Transverse colon (tissue), 4 donors: Measurements from ENCODE around the gene SETD1A. TPM values are rescaled to one million over a fixed set of nuclear protein-coding genes. Genes with fewer than 3 reads are reported as not detected.

Experiments
- DNase-seq: peaks from one replicate; pipeline ENCODE4 v3.0.0-alpha.2; 2019
- H3K27ac ChIP-seq, 4 donors: fragments of 200-600 bp; sonication (generic); 2 replicates each; pipeline ENCODE4 v1.5.1; 2016 to 2018; ENCODE audit warnings: inconsistent platforms in 4 of 4
- H3K27me3 ChIP-seq: fragments of 200-600 bp; sonication (generic); 2 replicates; pipeline ENCODE4 v1.5.1; 2017; ENCODE audit warnings: inconsistent platforms
- H3K36me3 ChIP-seq, 4 donors: fragments of 200-600 bp; sonication (generic); 2 replicates each; pipeline ENCODE4 v1.5.1; 2017 to 2019; ENCODE audit warnings: inconsistent platforms in 4 of 4
- H3K4me1 ChIP-seq, 4 donors: fragments of 200-600 bp; sonication (generic); 2 replicates each; pipeline ENCODE4 v1.5.1; 2017 to 2020; ENCODE audit warnings: inconsistent platforms in 4 of 4
- H3K4me3 ChIP-seq, 4 donors: fragments of 200-600 bp; sonication (generic); 1 replicate in 1 of 4; 2 replicates in 3 of 4; pipeline versions ENCODE4 v1.5.1 to v1.6.1; 2017 to 2019; ENCODE audit warnings: inconsistent platforms in 4 of 4
- H3K9me3 ChIP-seq, 2 donors: fragments of 200-600 bp; sonication (generic); 2 replicates each; pipeline ENCODE4 v1.5.1; 2017 to 2019; ENCODE audit warnings: inconsistent platforms in 2 of 2
- EP300 ChIP-seq: sonication (generic); formaldehyde crosslinking; IDR thresholded peaks from one replicate; pipeline ENCODE4 v1.6.1; 2017; ENCODE audit warnings: antibody characterized with exemption, low read depth
- POLR2A ChIP-seq: fragments of 450-650 bp; IDR thresholded peaks from one replicate; pipeline ENCODE4 v1.6.1; 2016; ENCODE audit warnings: antibody characterized with exemption, mild to moderate bottlenecking, moderate library complexity
- POLR2AphosphoS5 ChIP-seq, 3 donors: sonication (generic); formaldehyde crosslinking; IDR thresholded peaks; one replicate each; pipeline ENCODE4 v1.6.1; 2016; ENCODE audit warnings: antibody characterized with exemption in 3 of 3
- WGBS, 2 donors: methylation state at CpG; one replicate each; pipeline ENCODE4 v1.1.5; 2018; ENCODE audit warnings: low coverage in 1 of 2; 5-methylcytosine and 5-hydroxymethylcytosine counted together
- in situ Hi-C, 4 donors: fragments of 200-750 bp; cut with MboI; loops; one replicate each; pipeline versions ENCODE4 v1.15.0 to v1.15.1; 2017; ENCODE audit warnings: low sequenced_read_pairs in 3 of 4, low pct_ligation_motif_present in 1 of 4, low pct_unique_long_range_greater_than_20kb in 1 of 4
- intact Hi-C: fragments of 100-400 bp; cut with DNase I; formaldehyde crosslinking; loops from one replicate; pipeline ENCODE4 v1.15.1; 2023; ENCODE audit warnings: low total_unique reads
- total RNA-seq, 4 donors: library from RNA; depleted of rRNA; stranded (reverse); fragments of >200 nt; gene quantifications; one replicate each; pipeline ENCODE4 v1.1.0, GENCODE V29; 2016
- TF ChIP-seq, protein P1 (sequence below), 5 experiments: fragments of 200-600 bp in 3 of 5; fragments of 450-650 bp in 2 of 5; sonication (generic) in 3 of 5; IDR thresholded peaks; 1 replicate in 2 of 5; 2 replicates in 3 of 5; pipeline ENCODE4 v1.5.1; 2016 to 2017; ENCODE audit warnings: antibody characterized with exemption in 5 of 5, inconsistent platforms in 3 of 5, mild to moderate bottlenecking in 2 of 5, moderate library complexity in 1 of 5

SETD1A gene
- total RNA-seq, 4 donors from 2014 or later = 5.3 to 37.0 (median 10.8) TPM

DNA sequence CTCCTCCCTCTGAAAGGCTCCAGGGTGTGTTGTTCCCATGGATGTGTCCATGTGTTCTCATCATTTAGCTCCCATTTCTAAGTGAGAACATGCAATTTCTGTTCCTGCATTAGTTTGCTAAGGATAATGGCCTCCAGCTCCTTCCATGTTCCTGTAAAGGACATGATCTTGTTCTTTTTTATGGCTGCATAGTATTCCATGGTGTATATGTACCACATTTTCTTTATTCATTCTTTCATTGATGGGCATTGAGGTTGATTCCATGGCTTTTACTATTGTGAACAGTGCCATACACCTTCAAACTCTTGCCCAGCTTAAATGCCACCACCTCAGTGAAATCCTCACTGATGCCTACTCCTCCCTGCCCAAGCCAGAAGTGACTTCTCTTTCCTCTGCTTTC lies 13.2 kb upstream of the SETD1A start:
- Histone ChIP-seq H3K4me1 (peaks cover 4 to 25% (median 16%) of the 10 kb centered on the region in 4 donors), H3K4me3 (no peak overlapping the region), H3K36me3 (peaks cover 0 to 13% (median 3%) of the 10 kb centered on the region in 4 donors), H3K9me3 (no peaks in the 10 kb centered on the region), H3K27me3 (no peaks in the 10 kb centered on the region), H3K27ac (no peak overlapping the region)
- TF ChIP-seq POLR2AphosphoS5 (IDR thresholded peaks at IDR 0.05) (no peak), EP300 (no peak), POLR2A (no peak)
- TF ChIP-seq, protein P1, sequence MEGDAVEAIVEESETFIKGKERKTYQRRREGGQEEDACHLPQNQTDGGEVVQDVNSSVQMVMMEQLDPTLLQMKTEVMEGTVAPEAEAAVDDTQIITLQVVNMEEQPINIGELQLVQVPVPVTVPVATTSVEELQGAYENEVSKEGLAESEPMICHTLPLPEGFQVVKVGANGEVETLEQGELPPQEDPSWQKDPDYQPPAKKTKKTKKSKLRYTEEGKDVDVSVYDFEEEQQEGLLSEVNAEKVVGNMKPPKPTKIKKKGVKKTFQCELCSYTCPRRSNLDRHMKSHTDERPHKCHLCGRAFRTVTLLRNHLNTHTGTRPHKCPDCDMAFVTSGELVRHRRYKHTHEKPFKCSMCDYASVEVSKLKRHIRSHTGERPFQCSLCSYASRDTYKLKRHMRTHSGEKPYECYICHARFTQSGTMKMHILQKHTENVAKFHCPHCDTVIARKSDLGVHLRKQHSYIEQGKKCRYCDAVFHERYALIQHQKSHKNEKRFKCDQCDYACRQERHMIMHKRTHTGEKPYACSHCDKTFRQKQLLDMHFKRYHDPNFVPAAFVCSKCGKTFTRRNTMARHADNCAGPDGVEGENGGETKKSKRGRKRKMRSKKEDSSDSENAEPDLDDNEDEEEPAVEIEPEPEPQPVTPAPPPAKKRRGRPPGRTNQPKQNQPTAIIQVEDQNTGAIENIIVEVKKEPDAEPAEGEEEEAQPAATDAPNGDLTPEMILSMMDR (IDR thresholded peaks at IDR 0.05) = no peak
- intact Hi-C loops (no loop called here), in situ Hi-C loops (no loop called here)
- DNase-seq = no peak

DNA sequence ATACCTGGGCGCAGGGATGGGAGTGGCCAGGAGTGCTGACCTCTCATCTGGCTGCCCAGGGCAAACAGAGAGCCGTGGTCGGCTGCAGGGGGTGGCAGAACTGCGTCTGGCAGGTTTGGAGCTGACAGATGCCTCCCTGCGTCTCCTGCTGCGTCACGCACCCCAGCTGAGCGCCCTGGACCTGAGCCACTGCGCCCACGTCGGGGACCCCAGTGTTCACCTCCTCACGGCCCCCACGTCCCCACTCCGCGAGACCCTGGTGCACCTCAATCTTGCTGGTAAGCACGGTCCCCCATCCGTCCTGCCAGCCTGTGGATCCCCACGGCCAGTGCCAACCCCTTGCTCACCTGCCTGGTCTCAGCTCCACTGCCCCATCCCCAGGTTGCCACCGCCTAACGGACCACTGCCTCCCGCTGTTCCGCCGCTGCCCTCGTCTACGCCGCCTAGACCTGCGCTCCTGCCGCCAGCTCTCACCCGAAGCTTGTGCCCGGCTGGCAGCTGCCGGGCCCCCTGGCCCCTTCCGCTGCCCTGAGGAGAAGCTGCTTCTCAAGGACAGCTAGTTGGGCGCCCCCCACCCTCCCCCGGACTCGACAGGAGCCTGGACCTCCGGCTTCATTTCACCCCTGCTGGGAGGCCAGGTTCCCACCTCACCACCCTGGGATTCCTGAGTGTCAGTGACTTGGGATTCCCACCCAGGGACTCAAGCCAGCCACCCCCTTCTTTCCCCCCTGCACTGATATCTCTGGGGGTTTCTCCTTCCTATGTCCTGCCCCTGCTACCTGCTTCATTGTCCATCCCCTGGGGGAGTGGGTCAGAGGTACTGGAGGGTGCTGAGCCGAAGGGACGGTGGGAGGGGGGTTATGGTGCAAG lies 10.6 kb upstream of the SETD1A start:
- Histone ChIP-seq H3K27ac (no peak overlapping the region), H3K36me3 (peaks cover 0 to 13% (median 3%) of the 10 kb centered on the region in 4 donors), H3K27me3 (no peaks in the 10 kb centered on the region), H3K4me3 (no peak overlapping the region), H3K9me3 (no peaks in the 10 kb centered on the region), H3K4me1 (peaks cover 13 to 39% (median 29%) of the 10 kb centered on the region in 4 donors)
- intact Hi-C loops = no loop called here
- DNase-seq = no peak
- TF ChIP-seq POLR2A (no peak), POLR2AphosphoS5 (IDR thresholded peaks at IDR 0.05) (no peak), EP300 (no peak)
- TF ChIP-seq, protein P1 (IDR thresholded peaks at IDR 0.05) = no peak
- 80 to 92% methylated on average over 3 to 38 of the region's 38 CpGs for WGBS, 2 donors
- in situ Hi-C loops = no loop called here

DNA sequence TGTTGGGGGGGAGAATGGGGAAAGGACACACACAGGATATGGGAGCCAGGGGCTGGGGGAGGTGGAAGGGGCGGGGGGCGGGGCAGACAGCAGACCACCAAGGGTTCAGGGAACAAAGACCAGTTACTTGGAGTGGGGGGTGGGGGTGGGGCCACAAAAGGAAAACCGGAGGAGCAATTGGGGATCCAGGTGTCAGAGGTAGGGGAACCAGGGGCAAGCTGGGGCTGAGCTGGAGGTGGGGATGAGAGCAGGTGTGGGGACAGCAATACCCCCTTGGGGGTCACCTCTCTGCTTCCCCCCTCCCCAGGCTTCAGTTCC lies 10.1 kb upstream of the SETD1A start:
- H3K4me3 ChIP-seq = no peak overlapping the region
- no peak for DNase-seq
- 87% methylated on average over 3 of the region's 3 CpGs; no CpG with 5 or more reads in 1 of the 2 donors for WGBS, 2 donors
- in situ Hi-C loops = no loop called here
- no peak for TF ChIP-seq POLR2AphosphoS5 (IDR thresholded peaks at IDR 0.05)
- TF ChIP-seq POLR2A = no peak
- TF ChIP-seq, protein P1 (IDR thresholded peaks at IDR 0.05) = no peak
- no peak for TF ChIP-seq EP300
- peaks cover 0 to 13% (median 3%) of the 10 kb centered on the region in 4 donors for H3K36me3 ChIP-seq
- H3K27ac ChIP-seq = peak overlapping the region; percentile 91 to 97 (median 94)
- intact Hi-C loops = no loop called here
- H3K27me3 ChIP-seq = no peaks in the 10 kb centered on the region
- H3K9me3 ChIP-seq = no peaks in the 10 kb centered on the region
- H3K4me1 ChIP-seq = peaks cover 9 to 33% (median 23%) of the 10 kb centered on the region in 4 donors

DNA sequence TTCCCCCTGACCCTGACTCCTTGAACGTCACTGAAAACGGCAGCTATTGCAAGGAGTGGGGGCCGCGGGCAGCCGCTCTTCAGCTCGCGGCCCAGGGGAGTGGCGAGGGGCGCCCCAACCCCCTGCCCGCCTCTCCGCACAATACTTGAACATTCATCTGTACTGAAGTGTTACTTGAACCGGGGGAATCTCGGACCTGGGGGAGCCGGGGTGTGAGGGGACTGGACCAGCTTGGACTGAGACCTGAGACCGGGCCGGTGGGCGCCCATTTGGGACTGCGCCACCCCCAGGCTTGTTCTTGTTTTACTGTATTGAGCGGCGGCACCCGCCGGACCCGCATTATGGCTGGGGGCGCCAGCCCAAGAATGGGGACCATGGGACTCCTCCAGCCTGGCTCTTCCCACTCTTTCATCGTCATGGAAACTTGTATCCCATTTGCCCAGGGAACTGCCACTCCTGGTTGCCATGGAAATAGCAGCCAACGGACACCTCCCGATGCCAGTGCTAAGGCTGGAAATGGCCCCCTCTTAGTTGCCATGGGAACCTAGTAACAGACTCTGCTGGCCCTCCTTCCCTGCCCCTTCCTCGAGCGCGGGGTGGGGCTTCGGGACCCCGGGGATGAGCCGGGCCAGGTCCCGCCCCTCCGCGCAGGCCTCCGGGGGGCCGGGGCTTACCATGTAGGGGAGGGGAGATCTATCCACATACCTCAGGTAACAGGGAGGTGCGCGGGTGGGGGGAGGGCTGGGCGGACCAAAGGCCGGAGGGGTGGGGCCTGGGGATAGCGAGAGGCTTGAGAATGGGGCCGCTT lies 9.5 kb upstream of the SETD1A start:
- peaks cover 9 to 29% (median 20%) of the 10 kb centered on the region in 4 donors for H3K4me1 ChIP-seq
- H3K9me3 ChIP-seq = no peaks in the 10 kb centered on the region
- intact Hi-C loops = no loop called here
- peak overlapping the region; percentile 91 to 97 (median 94) for H3K27ac ChIP-seq
- H3K27me3 ChIP-seq = no peaks in the 10 kb centered on the region
- peak overlapping the region; percentile 70 to 100 (median 81) for H3K4me3 ChIP-seq
- 51% methylated on average over 39 of the region's 44 CpGs; no CpG with 5 or more reads in 1 of the 2 donors for WGBS, 2 donors
- peaks cover 0 to 13% (median 3%) of the 10 kb centered on the region in 4 donors for H3K36me3 ChIP-seq
- TF ChIP-seq POLR2AphosphoS5 (IDR thresholded peaks at IDR 0.05) = no peak
- TF ChIP-seq, protein P1 (IDR thresholded peaks at IDR 0.05) = no peak
- DNase-seq = peak; percentile 81
- in situ Hi-C loops = no loop called here
